ENCODE data around the gene LAMC2. TPM values are rescaled to one million over a fixed set of nuclear protein-coding genes. Genes with fewer than 3 reads are reported as not detected.

LAMC2 gene
- total and polyA plus RNA-seq, 2 of the 13 experiments (the other 11 are each of a cell fraction or from before 2014, with no cell fraction given): 0.03 TPM; not detected in 1

Other genes starting within 250 kb of the LAMC2 start
- not detected in 2 replicates for gene SHCBP1L, start 233.1 kb upstream of the LAMC2 start, total RNA-seq (2016; rRNA removed; fragmentation: Illumina TruSeq; extraction: Trizol)
- gene SHCBP1L, start 233.1 kb upstream of the LAMC2 start, polyA plus RNA-seq (2011; rRNA removed): not detected in 2 replicates
- gene LAMC1, start 162.8 kb upstream of the LAMC2 start, total RNA-seq (2016; rRNA removed; fragmentation: Illumina TruSeq; extraction: Trizol): 70.8 and 137 TPM in 2 replicates
- 56.7 and 58.5 TPM in 2 replicates for gene LAMC1, start 162.8 kb upstream of the LAMC2 start, polyA plus RNA-seq (2011; rRNA removed)
- gene NMNAT2, start 232.1 kb downstream of the LAMC2 start, total RNA-seq (2016; rRNA removed; fragmentation: Illumina TruSeq; extraction: Trizol): not detected in 2 replicates
- gene NMNAT2, start 232.1 kb downstream of the LAMC2 start, polyA plus RNA-seq (2011; rRNA removed): not detected in 2 replicates